Measurements from ENCODE around the gene PAQR4.

DNA sequence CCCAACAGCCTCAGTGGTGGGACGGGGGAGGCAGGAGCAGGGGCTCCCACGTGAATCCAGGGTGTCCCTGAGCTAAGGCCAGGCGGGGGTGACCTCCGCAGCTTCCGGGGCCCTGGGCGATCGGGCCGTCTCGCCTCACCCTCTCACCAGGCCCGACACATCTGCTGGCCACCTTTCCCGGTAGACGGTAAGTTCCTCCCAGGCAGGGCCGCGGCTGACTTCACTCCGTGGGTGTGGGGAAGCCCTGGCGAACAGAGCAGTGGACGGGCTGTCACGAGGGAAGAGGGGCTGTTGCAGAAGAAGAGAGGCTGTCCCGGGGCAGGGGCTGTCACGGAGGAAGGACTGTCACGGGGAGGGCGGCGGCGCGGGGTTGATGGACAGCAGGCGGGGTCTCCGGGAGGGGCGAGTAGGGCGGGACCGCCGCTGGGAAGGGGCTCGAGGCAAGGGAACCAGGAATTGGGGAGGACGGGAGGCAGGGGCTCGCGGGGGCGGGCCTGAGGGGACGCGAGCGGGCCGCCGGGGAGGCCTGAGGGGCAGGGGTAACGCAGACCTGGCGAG, 10.6 kb downstream of the PAQR4 start:
- TF ChIP-seq, protein P1, sequence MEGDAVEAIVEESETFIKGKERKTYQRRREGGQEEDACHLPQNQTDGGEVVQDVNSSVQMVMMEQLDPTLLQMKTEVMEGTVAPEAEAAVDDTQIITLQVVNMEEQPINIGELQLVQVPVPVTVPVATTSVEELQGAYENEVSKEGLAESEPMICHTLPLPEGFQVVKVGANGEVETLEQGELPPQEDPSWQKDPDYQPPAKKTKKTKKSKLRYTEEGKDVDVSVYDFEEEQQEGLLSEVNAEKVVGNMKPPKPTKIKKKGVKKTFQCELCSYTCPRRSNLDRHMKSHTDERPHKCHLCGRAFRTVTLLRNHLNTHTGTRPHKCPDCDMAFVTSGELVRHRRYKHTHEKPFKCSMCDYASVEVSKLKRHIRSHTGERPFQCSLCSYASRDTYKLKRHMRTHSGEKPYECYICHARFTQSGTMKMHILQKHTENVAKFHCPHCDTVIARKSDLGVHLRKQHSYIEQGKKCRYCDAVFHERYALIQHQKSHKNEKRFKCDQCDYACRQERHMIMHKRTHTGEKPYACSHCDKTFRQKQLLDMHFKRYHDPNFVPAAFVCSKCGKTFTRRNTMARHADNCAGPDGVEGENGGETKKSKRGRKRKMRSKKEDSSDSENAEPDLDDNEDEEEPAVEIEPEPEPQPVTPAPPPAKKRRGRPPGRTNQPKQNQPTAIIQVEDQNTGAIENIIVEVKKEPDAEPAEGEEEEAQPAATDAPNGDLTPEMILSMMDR (IDR thresholded peaks at IDR 0.05; ENCODE audit: low read depth, low read length) = no peak
- no peak for TF ChIP-seq EZH2phosphoT487 (IDR thresholded peaks at IDR 0.05; ENCODE audit: low read depth)

Data from OCI-LY3 (cell line).